OCI-LY7 (cell line): ENCODE measurements around the gene HOXB5. TPM values are rescaled to one million over a fixed set of nuclear protein-coding genes. Genes with fewer than 3 reads are reported as not detected.

Experiments used
- BruUV-seq: library from RNA; stranded (reverse); fragments of 400-500 nt; replicated peaks from 2 replicates; lab custom pipeline; 2021; lab: Mats Ljungman, UMichigan
- CTCF ChIA-PET: fragments of 300-600 bp; sonication (Branson Sonifier 250); formaldehyde crosslinking; loops from one replicate; lab custom pipeline; 2022; ENCODE audit warnings: antibody characterized with exemption; ENCODE audit not compliant: unreplicated experiment; lab: Charles Lee
- POLR2A ChIA-PET: fragments of 300-600 bp; sonication (Branson Sonifier 250); formaldehyde crosslinking; loops from one replicate; lab custom pipeline; 2022; ENCODE audit warnings: antibody characterized with exemption; lab: Charles Lee
- DNase-seq: peaks from one replicate; pipeline ENCODE4 v3.0.0-alpha.2; 2015; ENCODE audit warnings: low spot score
- H2AFZ ChIP-seq: fragments of 200-600 bp; sonication (generic), shearing (Covaris generic); 2 replicates; pipeline ENCODE4 v1.6.1; 2014; ENCODE audit warnings: mild to moderate bottlenecking, antibody characterized with exemption, low read length, moderate library complexity
- H3K27ac ChIP-seq: fragments of 200-600 bp; sonication (generic); 2 replicates; pipeline ENCODE4 v1.5.1; 2014; ENCODE audit warnings: mixed run types, low read depth, mild to moderate bottlenecking, moderate library complexity, low read length, inconsistent platforms; ENCODE audit not compliant: poor library complexity, severe bottlenecking
- H3K36me3 ChIP-seq: fragments of 200-600 bp; sonication (generic); 2 replicates; pipeline ENCODE4 v1.6.1; 2014; ENCODE audit warnings: mild to moderate bottlenecking, antibody characterized with exemption, low read length, moderate library complexity, mixed read lengths; ENCODE audit not compliant: insufficient read depth
- H3K4me1 ChIP-seq: fragments of 200-600 bp; sonication (generic); 2 replicates; pipeline ENCODE4 v1.5.1; 2014; ENCODE audit warnings: mild to moderate bottlenecking, low read length; ENCODE audit not compliant: insufficient read depth, poor library complexity, severe bottlenecking
- H3K4me2 ChIP-seq: fragments of 200-600 bp; sonication (generic); 2 replicates; pipeline ENCODE4 v1.6.1; 2014; ENCODE audit warnings: mild to moderate bottlenecking, low read length
- H3K4me3 ChIP-seq: fragments of 200-600 bp; sonication (generic); 2 replicates; pipeline ENCODE4 v1.5.1; 2014; ENCODE audit warnings: mild to moderate bottlenecking, low read depth, low read length; ENCODE audit not compliant: poor library complexity, severe bottlenecking
- H3K79me2 ChIP-seq: fragments of 200-600 bp; sonication (generic); 2 replicates; pipeline ENCODE4 v1.6.1; 2016; ENCODE audit warnings: low read depth, mild to moderate bottlenecking, low read length, moderate library complexity, mixed read lengths; ENCODE audit not compliant: insufficient read depth
- H3K9me2 ChIP-seq: fragments of 200-600 bp; sonication (generic); 2 replicates; pipeline ENCODE4 v1.6.1; 2016; ENCODE audit warnings: mild to moderate bottlenecking, low read length, mixed read lengths; ENCODE audit not compliant: insufficient read depth
- H3K9me3 ChIP-seq: fragments of 200-600 bp; sonication (generic); 2 replicates; pipeline ENCODE4 v1.6.1; 2014; ENCODE audit warnings: mild to moderate bottlenecking, mixed run types, low read length, mixed read lengths
- H4K20me1 ChIP-seq: fragments of 200-600 bp; sonication (generic); 2 replicates; pipeline ENCODE4 v1.6.1; 2014; ENCODE audit warnings: mild to moderate bottlenecking, antibody characterized with exemption, low read length, moderate library complexity, mixed read lengths; ENCODE audit not compliant: insufficient read depth
- EZH2phosphoT487 ChIP-seq: fragments of 200-600 bp; sonication (generic); IDR thresholded peaks from 2 replicates; pipeline ENCODE4 v1.6.1; 2018; ENCODE audit warnings: low read depth, borderline replicate concordance, mild to moderate bottlenecking, mixed run types, antibody characterized with exemption, low read length, moderate library complexity, mixed read lengths
- intact Hi-C: fragments of 100-400 bp; cut with micrococcal nuclease; formaldehyde crosslinking; loops from one replicate; pipeline ENCODE4 v1.10.0; 2022; ENCODE audit not compliant: unreplicated experiment
- total RNA-seq, 2 experiments: library from RNA; depleted of rRNA in 1 of 2; stranded (reverse); fragments of >200 nt in 1 of 2; shearing (Covaris generic) in 1 of 2; gene quantifications; 2 replicates each; pipeline ENCODE4 v1.2.3, GENCODE V29; 2014 to 2022
- TF ChIP-seq, protein P1 (sequence below): fragments of 200-600 bp; sonication (generic); conservative IDR thresholded peaks from 2 replicates; pipeline ENCODE4 v1.5.1; 2014; ENCODE audit warnings: mild to moderate bottlenecking, antibody characterized with exemption, low read length, moderate library complexity, mixed read lengths

Gene HOXB5
- total RNA-seq, 2 experiments from 2014 or later, result not detected

DNA sequence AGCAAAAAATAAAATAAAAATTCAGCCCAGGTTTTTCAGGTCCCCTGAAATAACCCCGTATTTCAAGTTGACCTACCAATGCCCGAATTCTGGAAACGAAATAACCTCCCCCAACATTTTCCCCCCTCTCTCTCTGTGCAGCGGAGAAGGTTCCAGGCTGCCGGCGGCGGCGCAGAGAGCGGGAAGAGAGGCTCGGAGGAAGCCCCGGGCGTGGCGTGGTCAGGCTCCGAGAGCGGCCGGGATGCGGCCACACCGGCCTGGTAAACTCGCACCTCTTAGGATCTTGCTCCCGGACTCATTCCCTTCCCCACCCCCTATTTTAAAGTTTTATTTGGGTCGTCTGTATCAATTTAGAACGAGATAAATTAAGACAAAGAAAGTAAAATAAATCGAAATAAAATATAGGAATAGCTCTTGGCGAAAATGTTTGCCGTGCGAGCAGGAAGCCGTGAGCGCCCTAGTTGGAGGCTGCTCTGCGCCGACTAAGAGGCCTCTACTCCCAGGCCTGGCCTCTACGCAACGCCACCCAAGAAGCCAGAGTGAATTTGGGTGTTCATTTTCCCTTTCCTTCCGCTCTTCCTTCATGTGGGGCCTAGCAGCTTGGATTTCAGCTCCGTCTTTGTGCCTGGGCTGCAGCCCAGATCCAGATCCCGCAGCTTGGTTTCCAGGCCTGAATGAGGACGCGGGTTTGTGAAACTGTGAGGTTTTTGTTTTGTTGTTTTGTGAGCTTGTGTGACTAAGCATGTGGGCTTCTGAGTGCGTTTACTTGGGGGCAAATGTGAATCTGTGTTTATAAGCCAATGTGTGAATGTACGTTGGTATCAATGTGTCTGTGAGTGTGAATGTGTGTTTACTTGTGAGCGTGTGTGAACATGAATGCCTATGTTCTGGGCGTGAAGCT lies 12.7 kb upstream of the HOXB5 start:
- POLR2A ChIA-PET, result interaction anchor here (0.6 kb wide), 1 partner anchor 319 kb away, joined by 3 read pairs; no protein-coding TSS in a partner anchor
- no peaks in the 10 kb centered on the region for H3K9me3 ChIP-seq
- peaks cover 15% of the 10 kb centered on the region for H3K4me1 ChIP-seq
- intact Hi-C loops, result no loop called here
- DNase-seq, result no peak
- no peaks in the 10 kb centered on the region for H3K79me2 ChIP-seq
- H4K20me1 ChIP-seq, result no peaks in the 10 kb centered on the region
- TF ChIP-seq, protein P1, sequence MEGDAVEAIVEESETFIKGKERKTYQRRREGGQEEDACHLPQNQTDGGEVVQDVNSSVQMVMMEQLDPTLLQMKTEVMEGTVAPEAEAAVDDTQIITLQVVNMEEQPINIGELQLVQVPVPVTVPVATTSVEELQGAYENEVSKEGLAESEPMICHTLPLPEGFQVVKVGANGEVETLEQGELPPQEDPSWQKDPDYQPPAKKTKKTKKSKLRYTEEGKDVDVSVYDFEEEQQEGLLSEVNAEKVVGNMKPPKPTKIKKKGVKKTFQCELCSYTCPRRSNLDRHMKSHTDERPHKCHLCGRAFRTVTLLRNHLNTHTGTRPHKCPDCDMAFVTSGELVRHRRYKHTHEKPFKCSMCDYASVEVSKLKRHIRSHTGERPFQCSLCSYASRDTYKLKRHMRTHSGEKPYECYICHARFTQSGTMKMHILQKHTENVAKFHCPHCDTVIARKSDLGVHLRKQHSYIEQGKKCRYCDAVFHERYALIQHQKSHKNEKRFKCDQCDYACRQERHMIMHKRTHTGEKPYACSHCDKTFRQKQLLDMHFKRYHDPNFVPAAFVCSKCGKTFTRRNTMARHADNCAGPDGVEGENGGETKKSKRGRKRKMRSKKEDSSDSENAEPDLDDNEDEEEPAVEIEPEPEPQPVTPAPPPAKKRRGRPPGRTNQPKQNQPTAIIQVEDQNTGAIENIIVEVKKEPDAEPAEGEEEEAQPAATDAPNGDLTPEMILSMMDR, result no peak
- TF ChIP-seq EZH2phosphoT487, result no peak
- H2AFZ ChIP-seq, result no peak overlapping the region
- no TSS peak for BruUV-seq
- no peak overlapping the region for H3K4me3 ChIP-seq
- no peaks in the 10 kb centered on the region for H3K9me2 ChIP-seq
- H3K4me2 ChIP-seq, result no peak overlapping the region
- no peaks in the 10 kb centered on the region for H3K36me3 ChIP-seq
- CTCF ChIA-PET, result no interaction called here
- H3K27ac ChIP-seq, result no peak overlapping the region

DNA sequence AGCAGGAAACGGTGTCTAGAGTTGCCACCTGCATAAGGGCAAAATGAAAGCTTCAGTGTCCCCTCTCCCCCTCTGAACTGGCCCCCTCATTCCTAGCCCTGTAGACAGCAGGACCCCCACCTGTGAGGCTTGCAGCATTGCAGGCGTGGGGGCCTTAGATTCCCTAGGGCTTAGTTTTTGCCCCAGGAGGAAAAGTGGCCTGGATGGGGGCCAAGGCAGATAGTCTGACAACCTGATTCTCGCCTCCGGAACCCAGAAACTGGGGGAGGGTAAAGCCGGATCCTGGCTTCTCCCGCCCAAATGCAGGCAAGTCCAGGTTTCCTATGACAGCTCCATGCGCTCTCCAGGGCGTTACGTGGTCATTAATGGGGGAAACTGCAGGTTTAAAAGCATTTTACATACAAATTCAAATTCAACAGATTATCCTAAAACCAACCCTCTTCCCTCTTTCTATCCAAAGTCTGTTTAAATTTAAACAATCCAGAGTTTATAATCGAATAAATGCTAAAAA lies 11.9 kb upstream of the HOXB5 start:
- Histone ChIP-seq H3K27ac (no peak overlapping the region), H3K9me2 (no peaks in the 10 kb centered on the region), H3K4me3 (no peak overlapping the region), H3K4me2 (no peak overlapping the region), H3K36me3 (no peaks in the 10 kb centered on the region), H4K20me1 (no peaks in the 10 kb centered on the region), H3K79me2 (no peaks in the 10 kb centered on the region), H3K4me1 (peaks cover 15% of the 10 kb centered on the region), H3K9me3 (no peaks in the 10 kb centered on the region), H2AFZ (no peak overlapping the region)
- no peak for DNase-seq
- no TSS peak for BruUV-seq
- intact Hi-C loops, result no loop called here
- TF ChIP-seq, protein P1, result no peak
- TF ChIP-seq EZH2phosphoT487, result no peak
- POLR2A ChIA-PET, result no interaction called here
- CTCF ChIA-PET, result no interaction called here
